HUES64 (cell line): Measurements from ENCODE around the gene SLC7A10.
A peak's percentile ranks its signal among the peaks of the same experiment; 100 is the strongest.

ENCODE experiments used
- H3K27ac ChIP-seq: 2 replicates; pipeline ENCODE4 v1.7.0; 2013; ENCODE audit warnings: low read depth, low read length, inconsistent platforms
- H3K27me3 ChIP-seq: 2 replicates; pipeline ENCODE4 v1.6.1; 2013; ENCODE audit warnings: mild to moderate bottlenecking, low read length; ENCODE audit not compliant: insufficient read depth
- H3K36me3 ChIP-seq: 2 replicates; pipeline ENCODE4 v1.6.1; 2013; ENCODE audit warnings: mild to moderate bottlenecking, low read length; ENCODE audit not compliant: insufficient read depth
- H3K4me1 ChIP-seq: 2 replicates; pipeline ENCODE4 v1.6.1; 2013; ENCODE audit warnings: mild to moderate bottlenecking, low read length, moderate library complexity; ENCODE audit not compliant: insufficient read depth
- H3K4me3 ChIP-seq: 2 replicates; pipeline ENCODE4 v1.5.1; 2013; ENCODE audit warnings: mild to moderate bottlenecking, low read length, moderate library complexity
- H3K9ac ChIP-seq: 2 replicates; pipeline ENCODE4 v1.6.1; 2013; ENCODE audit warnings: mild to moderate bottlenecking, low read depth, low read length
- H3K9me3 ChIP-seq: 2 replicates; pipeline ENCODE4 v1.6.1; 2013; ENCODE audit warnings: low read depth, low read length; ENCODE audit not compliant: insufficient read depth
- WGBS: fragments of 150-250, 120-280 bp; methylation state at CpG from one replicate; pipeline ENCODE4 v1.1.7; 2013; ENCODE audit warnings: missing lambda C conversion rate; 5-methylcytosine and 5-hydroxymethylcytosine counted together

The SLC7A10 gene

GRCh38 chr19:33187183-33187540 is 38.5 kb downstream of the SLC7A10 start:
- Histone ChIP-seq H3K36me3 (no peaks in the 10 kb centered on the region), H3K4me3 (no peak overlapping the region), H3K9me3 (no peaks in the 10 kb centered on the region), H3K9ac (no peak overlapping the region), H3K4me1 (peaks cover 7% of the 10 kb centered on the region), H3K27ac (no peak overlapping the region), H3K27me3 (peaks cover 4% of the 10 kb centered on the region)
- 71% methylated on average over 8 of the region's 8 CpGs for WGBS

- no peaks in the 10 kb centered on the region for H3K27me3 ChIP-seq
- no peak overlapping the region for H3K27ac ChIP-seq
- no peaks in the 10 kb centered on the region for H3K9me3 ChIP-seq
- no peak overlapping the region for H3K4me3 ChIP-seq
- H3K4me1 ChIP-seq: peaks cover 7% of the 10 kb centered on the region
- no peak overlapping the region; the same call in 1 of the 2 replicates for H3K9ac ChIP-seq
- no peaks in the 10 kb centered on the region for H3K36me3 ChIP-seq
- 56% methylated on average over 10 of the region's 11 CpGs for WGBS
These were observed 39.0 kb downstream of the SLC7A10 start for GRCh38 chr19:33186431-33187182.

GRCh38 chr19:33177417-33177979 is 48.2 kb downstream of the SLC7A10 start:
- no peaks in the 10 kb centered on the region for H3K36me3 ChIP-seq
- no peaks in the 10 kb centered on the region; the same call in 1 of the 2 replicates for H3K4me1 ChIP-seq
- peak overlapping the region; percentile 6; the same call in 1 of the 2 replicates for H3K27ac ChIP-seq
- H3K27me3 ChIP-seq: peaks cover 6% of the 10 kb centered on the region; the same call in 1 of the 2 replicates
- 2% methylated on average over 38 of the region's 38 CpGs for WGBS
- H3K9ac ChIP-seq: peak overlapping the region; percentile 49
- H3K9me3 ChIP-seq: no peaks in the 10 kb centered on the region
- peak overlapping the region; percentile 71 for H3K4me3 ChIP-seq

DNA sequence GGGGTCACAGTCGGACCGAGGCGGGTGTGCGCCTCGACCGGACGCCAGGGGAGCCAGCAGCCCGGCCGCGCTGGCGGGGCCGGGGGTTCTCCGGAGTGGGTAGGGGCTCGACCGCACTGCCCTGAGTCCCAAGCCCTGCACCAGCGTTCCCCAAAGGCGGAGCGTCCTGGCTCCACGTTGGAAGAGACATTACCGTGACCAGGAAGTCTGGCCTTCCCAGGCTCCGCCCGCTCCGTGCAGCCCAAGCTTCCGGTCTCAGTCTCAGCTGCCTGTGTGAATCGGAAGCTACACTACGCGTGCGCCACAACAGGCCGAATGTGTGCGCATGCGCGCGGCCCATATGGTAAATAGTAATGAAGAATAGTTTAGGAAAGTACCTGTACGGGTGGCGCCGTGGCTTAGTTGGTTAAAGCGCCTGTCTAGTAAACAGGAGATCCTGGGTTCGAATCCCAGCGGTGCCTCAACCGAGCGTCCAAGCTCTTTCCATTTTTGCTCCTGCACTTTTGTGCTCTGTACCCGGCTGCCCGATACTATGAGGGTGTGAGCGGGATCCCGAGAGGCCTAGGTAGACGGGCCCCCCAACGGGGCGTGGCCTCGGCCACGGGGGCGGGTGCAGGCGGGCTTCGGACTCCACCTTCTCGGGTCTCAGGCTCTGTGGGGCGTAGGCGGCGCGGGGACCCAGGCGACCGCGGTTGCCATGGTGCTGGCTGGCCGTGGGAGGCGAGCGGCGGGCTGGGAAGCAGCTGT is 48.8 kb downstream of the SLC7A10 start:
- Histone ChIP-seq H3K36me3 (no peaks in the 10 kb centered on the region), H3K9me3 (no peaks in the 10 kb centered on the region), H3K27ac (peak overlapping the region; percentile 70), H3K9ac (peak overlapping the region; percentile 82), H3K27me3 (peaks cover 6% of the 10 kb centered on the region; the same call in 1 of the 2 replicates), H3K4me1 (no peaks in the 10 kb centered on the region; the same call in 1 of the 2 replicates), H3K4me3 (peak overlapping the region; percentile 84)
- under 1% methylated on average over 65 of the region's 65 CpGs for WGBS

- Histone ChIP-seq H3K9ac (peak overlapping the region; percentile 82), H3K4me1 (no peaks in the 10 kb centered on the region; the same call in 1 of the 2 replicates), H3K4me3 (peak overlapping the region; percentile 84), H3K27ac (peak overlapping the region; percentile 70), H3K27me3 (peaks cover 6% of the 10 kb centered on the region; the same call in 1 of the 2 replicates), H3K36me3 (no peaks in the 10 kb centered on the region), H3K9me3 (no peaks in the 10 kb centered on the region)
- WGBS: 26% methylated on average over 25 of the region's 25 CpGs
These were observed 49.6 kb downstream of the SLC7A10 start for GRCh38 chr19:33175886-33176669.

DNA sequence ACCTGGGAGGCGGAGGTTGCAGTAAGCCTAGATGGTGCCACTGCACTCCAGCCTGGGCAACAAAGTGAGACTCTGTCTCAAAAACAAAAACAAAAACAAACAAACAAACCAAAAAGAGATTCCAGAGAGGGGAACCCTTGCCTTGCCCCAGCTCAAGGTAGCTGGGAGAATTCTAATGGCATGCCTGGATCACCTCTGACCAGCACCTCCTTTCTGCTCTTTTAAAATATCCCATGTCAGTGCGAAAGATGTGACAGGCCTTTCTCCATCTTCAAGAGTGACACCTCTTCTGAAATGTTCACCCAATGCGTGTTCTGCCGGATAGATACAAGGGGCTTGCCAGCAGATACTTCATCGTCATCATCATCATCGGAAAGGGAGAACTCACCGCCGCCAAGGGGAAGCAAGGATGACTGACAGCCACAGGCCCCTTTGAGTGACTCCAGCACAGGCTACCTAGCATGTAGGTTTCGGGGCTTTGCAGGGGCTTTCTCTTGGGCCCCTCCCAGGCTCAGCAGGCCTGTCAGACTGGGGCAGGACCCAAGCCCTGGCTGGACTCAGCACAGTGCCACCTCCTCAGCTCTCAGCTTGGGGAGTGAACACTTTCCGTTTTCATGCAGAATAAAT is 50.4 kb downstream of the SLC7A10 start:
- no peaks in the 10 kb centered on the region; the same call in 1 of the 2 replicates for H3K4me1 ChIP-seq
- H3K9me3 ChIP-seq: no peaks in the 10 kb centered on the region
- H3K36me3 ChIP-seq: no peaks in the 10 kb centered on the region
- peaks cover 6% of the 10 kb centered on the region; the same call in 1 of the 2 replicates for H3K27me3 ChIP-seq
- no peak overlapping the region for H3K9ac ChIP-seq
- WGBS: 96% methylated on average over 10 of the region's 10 CpGs
- no peak overlapping the region for H3K27ac ChIP-seq
- H3K4me3 ChIP-seq: 0 out of 2 replicates have a peak overlapping the region, but pooled peaks have one; percentile 84

GRCh38 chr19:33174186-33174585 is 51.5 kb downstream of the SLC7A10 start:
- H3K9ac ChIP-seq: no peak overlapping the region
- peaks cover 6% of the 10 kb centered on the region; the same call in 1 of the 2 replicates for H3K27me3 ChIP-seq
- H3K9me3 ChIP-seq: no peaks in the 10 kb centered on the region
- H3K27ac ChIP-seq: no peak overlapping the region
- H3K36me3 ChIP-seq: no peaks in the 10 kb centered on the region
- WGBS: 95% methylated on average over 5 of the region's 5 CpGs
- H3K4me1 ChIP-seq: no peaks in the 10 kb centered on the region; the same call in 1 of the 2 replicates
- no peak overlapping the region for H3K4me3 ChIP-seq

DNA sequence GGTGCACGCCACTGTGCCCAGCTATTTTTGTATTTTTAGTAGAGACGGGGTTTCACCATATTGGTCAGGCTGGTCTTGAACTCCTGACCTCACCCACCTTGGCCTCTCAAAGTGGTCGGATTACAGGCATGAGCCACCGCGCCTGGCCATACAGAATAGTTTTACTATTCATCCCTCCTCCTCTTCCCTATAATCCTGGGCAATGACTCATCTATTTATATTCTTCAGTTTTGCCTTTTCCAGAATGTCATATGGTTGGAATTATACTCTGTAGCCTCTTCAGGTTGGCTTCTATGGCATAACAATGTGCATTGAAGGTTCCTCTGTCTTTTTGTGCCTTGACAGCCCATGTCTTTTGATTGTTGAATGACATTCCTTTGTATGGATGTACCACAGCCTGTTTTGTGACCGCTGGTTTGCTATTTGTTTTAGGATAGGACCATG is 53.7 kb downstream of the SLC7A10 start:
- Histone ChIP-seq H3K27me3 (no peaks in the 10 kb centered on the region), H3K9ac (no peak overlapping the region), H3K4me1 (no peaks in the 10 kb centered on the region; the same call in 1 of the 2 replicates), H3K36me3 (no peaks in the 10 kb centered on the region), H3K27ac (no peak overlapping the region), H3K9me3 (peaks cover 3% of the 10 kb centered on the region; the same call in 1 of the 2 replicates), H3K4me3 (no peak overlapping the region)
- WGBS: 96% methylated on average over 6 of the region's 6 CpGs

GRCh38 chr19:33171222-33171795 is 54.3 kb downstream of the SLC7A10 start:
- Histone ChIP-seq H3K27me3 (no peaks in the 10 kb centered on the region), H3K4me3 (no peak overlapping the region), H3K9ac (no peak overlapping the region), H3K27ac (no peak overlapping the region), H3K9me3 (peaks cover 3% of the 10 kb centered on the region; the same call in 1 of the 2 replicates), H3K4me1 (no peaks in the 10 kb centered on the region; the same call in 1 of the 2 replicates), H3K36me3 (no peaks in the 10 kb centered on the region)
- 95% methylated on average over 1 of the region's 1 CpG for WGBS

GRCh38 chr19:33168528-33168927 is 57.1 kb downstream of the SLC7A10 start:
- Histone ChIP-seq H3K27me3 (no peaks in the 10 kb centered on the region), H3K9me3 (peaks cover 3% of the 10 kb centered on the region; the same call in 1 of the 2 replicates), H3K9ac (no peak overlapping the region), H3K4me1 (no peaks in the 10 kb centered on the region; the same call in 1 of the 2 replicates), H3K27ac (no peak overlapping the region), H3K36me3 (no peaks in the 10 kb centered on the region), H3K4me3 (no peak overlapping the region)
- 80% methylated on average over 1 of the region's 1 CpG for WGBS
